GM10266 (cell line): ENCODE measurements around the gene SLAMF6.
"Not testable (repeated sequence)": the region's sequence is repeated elsewhere in the genome, so short reads cannot be mapped to it uniquely, and the experiment has no call there.

Source experiments
- DNase-seq: peaks from one replicate; pipeline ENCODE4 v3.0.0; 2012; ENCODE audit errors: extremely low spot score
- CTCF ChIP-seq: IDR thresholded peaks from 2 replicates; pipeline ENCODE4 v1.5.1; 2012; ENCODE audit warnings: mild to moderate bottlenecking, low read depth; ENCODE audit not compliant: control insufficient read depth, insufficient read depth; ENCODE audit errors: missing control alignments

The SLAMF6 gene

DNA sequence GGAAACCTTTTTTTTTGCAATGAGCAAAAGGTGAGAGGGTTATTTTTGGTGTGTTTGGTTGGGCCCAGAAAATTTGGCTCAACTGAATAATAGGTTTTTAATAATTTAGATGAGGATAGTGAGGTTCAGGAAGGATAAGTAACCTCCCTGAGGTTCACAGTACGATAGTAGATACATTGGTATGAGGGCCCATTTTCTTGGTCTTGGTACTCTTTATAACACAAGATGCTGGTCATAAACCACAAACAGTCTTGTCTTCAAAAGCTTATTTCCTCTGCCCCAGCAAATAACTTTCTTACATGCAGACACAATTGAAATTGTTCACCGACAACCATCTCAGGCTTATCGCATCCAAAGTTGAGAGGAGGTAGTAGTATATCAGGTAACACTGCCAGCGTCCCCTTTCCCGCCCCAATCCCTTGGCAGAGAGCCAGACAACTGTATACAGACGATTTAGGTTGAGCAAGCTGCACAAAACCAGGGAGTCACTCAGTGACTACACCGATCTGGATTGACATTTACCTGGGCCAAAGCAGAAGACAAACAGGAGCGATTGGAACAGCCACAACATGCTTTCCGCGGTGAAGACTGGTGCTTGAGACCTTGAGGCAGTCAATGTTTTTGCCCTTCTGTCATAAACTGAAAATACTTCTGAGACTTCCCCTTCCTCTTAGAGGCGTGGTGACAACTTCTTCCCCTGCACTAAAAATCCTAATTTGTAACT, at the start of gene SLAMF6:
Gene SLAMF6 (minus strand): TSS at position 634 of the 724 bp plus-strand sequence. CDS start 63 bp downstream, at position 571.
- DNase-seq, result peak; percentile 45
- TF ChIP-seq CTCF, result no peak

DNA sequence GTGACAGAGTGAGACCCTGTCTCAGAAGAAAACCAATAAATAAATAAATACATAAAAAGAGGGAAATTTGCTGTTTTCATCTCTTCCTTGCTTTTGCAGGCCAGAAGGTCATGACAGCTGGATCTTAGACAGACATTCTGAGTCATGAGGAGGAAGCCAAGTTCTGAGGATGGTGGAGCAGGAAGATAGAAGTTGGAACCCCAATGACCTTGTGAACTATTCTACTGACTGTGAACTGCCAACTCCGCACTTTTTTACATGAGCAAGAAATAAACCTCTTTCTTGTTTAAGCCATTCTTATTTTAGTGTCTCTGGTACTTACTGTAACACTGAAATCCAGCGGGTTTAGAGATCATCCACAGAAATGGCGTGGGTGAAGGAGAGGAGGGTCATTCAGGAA, 47.8 kb upstream of the SLAMF6 start:
- no peak for TF ChIP-seq CTCF
- DNase-seq, result no peak

DNA sequence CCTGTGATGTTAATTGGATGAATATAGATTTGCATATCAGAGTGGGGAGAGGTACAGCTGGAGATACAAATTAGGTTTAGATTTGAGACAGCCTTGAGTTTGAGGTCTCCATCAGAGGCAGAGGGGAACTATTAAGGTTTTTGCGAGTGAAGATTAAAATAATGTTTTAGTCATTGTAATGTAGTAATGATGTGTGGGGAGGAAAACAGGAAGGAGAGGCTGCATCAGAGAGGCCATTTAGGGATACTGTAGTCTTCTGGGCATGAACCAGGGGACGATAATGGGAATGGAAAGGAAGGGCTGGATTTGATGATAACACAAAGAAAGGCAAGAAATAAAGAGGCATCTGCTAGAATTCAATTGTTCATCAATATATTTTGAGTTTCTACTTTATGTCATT, 46.8 kb upstream of the SLAMF6 start:
- TF ChIP-seq CTCF, result no peak
- DNase-seq, result no peak

- no peak for TF ChIP-seq CTCF
- DNase-seq, result peak; percentile 38
Observed at GRCh38 chr1:160567858-160568682, 45.0 kb upstream of the SLAMF6 start.

- no peak for TF ChIP-seq CTCF
- no peak for DNase-seq
Observed at GRCh38 chr1:160567341-160567740, 44.3 kb upstream of the SLAMF6 start.

GRCh38 chr1:160565564-160565963, 42.5 kb upstream of the SLAMF6 start:
- TF ChIP-seq CTCF, result no peak
- no peak for DNase-seq

DNA sequence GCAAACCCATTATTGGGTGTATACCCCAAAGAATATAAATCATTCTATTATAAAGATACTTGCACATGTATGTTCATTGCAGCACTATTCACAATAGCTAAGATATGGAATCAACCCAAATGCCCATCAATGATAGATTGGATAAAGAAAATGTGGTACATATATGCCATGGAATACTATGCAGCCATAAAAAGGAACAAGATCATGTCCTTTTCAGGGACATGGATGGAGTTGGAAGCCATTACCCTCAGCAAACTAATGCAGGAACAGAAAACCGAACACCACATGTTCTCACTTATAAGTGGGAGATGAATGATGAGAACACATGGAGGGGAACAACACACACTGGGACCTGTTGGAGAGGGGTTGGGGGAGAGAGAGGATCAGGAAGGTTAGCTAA, 40.2 kb upstream of the SLAMF6 start:
- not testable (repeated sequence) for DNase-seq

DNA sequence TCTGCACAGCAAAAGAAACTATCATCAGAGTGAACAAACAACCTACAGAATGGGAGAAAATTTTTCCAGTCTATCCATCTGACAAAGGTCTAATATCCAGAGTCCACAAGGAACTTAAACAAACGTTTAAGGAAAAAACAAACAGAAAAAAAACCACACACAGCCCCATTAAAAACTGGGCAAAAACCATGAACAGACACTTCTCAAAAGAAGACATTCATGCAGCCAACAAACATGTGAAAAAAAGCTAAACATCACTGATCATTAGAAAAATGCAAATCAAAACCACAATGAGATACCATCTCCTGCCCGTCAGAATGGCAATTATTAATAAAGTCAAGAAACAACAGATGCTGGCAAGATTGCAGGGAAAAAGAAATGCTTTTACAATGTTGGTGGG, 39.7 kb upstream of the SLAMF6 start:
- DNase-seq, result not testable (repeated sequence)
